IPS DF 4.7 (cell line): ENCODE results near the gene TCOF1.
"Not testable (repeated sequence)": the region's sequence is repeated elsewhere in the genome, so short reads cannot be mapped to it uniquely, and the experiment has no call there.

Experiments used
- DNase-seq: peaks from one replicate; pipeline ENCODE4 v3.0.0-alpha.2; 2013; ENCODE audit warnings: low spot score; ENCODE audit errors: extremely low read depth

TCOF1 gene

GRCh38 chr5:150404535-150404934 lies 47.0 kb downstream of the TCOF1 start:
- no peak for DNase-seq

GRCh38 chr5:150404941-150405816 lies 47.7 kb downstream of the TCOF1 start:
- no peak for DNase-seq

- no peak for DNase-seq
Observed at GRCh38 chr5:150406103-150406722, 48.7 kb downstream of the TCOF1 start.

- DNase-seq: no peak
Observed at GRCh38 chr5:150406723-150407095, 49.2 kb downstream of the TCOF1 start.

- DNase-seq: no peak
Observed at GRCh38 chr5:150407096-150407720, 49.7 kb downstream of the TCOF1 start.

GRCh38 chr5:150408231-150408943 lies 50.9 kb downstream of the TCOF1 start:
- no peak for DNase-seq

GRCh38 chr5:150409638-150410523 lies 52.4 kb downstream of the TCOF1 start:
- DNase-seq: peak; percentile 88

- peak; percentile 49 for DNase-seq
Observed at GRCh38 chr5:150410524-150411244, 53.2 kb downstream of the TCOF1 start.

- DNase-seq: no peak
Observed at GRCh38 chr5:150411245-150411979, 53.9 kb downstream of the TCOF1 start.

- no peak for DNase-seq
Observed at GRCh38 chr5:150412319-150413175, 55.0 kb downstream of the TCOF1 start, which contains the start of gene CD74. TSS of gene CD74 (minus strand) at chr5:150412910. CDS start at chr5:150412749, 161 bp downstream.

GRCh38 chr5:150413176-150413901 lies 55.8 kb downstream of the TCOF1 start:
- no peak for DNase-seq

- not testable (repeated sequence) for DNase-seq
Observed at GRCh38 chr5:150413902-150414790, 56.6 kb downstream of the TCOF1 start.

- no peak for DNase-seq
Observed at GRCh38 chr5:150419630-150420270, 62.3 kb downstream of the TCOF1 start.

- DNase-seq: no peak
Observed at GRCh38 chr5:150422075-150422474, 64.6 kb downstream of the TCOF1 start.

- DNase-seq: no peak
Observed at GRCh38 chr5:150422758-150423157, 65.3 kb downstream of the TCOF1 start.

- DNase-seq: not testable (repeated sequence)
Observed at GRCh38 chr5:150426165-150426564, 68.7 kb downstream of the TCOF1 start.
